Skeletal muscle satellite cell (primary cell): Measurements from ENCODE around the gene ENTPD8.
"Not testable (repeated sequence)": the region's sequence is repeated elsewhere in the genome, so short reads cannot be mapped to it uniquely, and the experiment has no call there.

Experiments used
- H3K27me3 ChIP-seq: 2 replicates; pipeline ENCODE4 v1.7.0; 2013; ENCODE audit warnings: low read length; ENCODE audit not compliant: control insufficient read depth, insufficient read depth
- H3K36me3 ChIP-seq: 2 replicates; pipeline ENCODE4 v1.7.0; 2013; ENCODE audit warnings: mild to moderate bottlenecking, control low read depth, low read length; ENCODE audit not compliant: insufficient read depth
- H3K4me1 ChIP-seq: 2 replicates; pipeline ENCODE4 v1.7.0; 2013; ENCODE audit warnings: low read length; ENCODE audit not compliant: control insufficient read depth, insufficient read depth
- H3K4me2 ChIP-seq: 2 replicates; pipeline ENCODE4 v1.7.0; 2013; ENCODE audit warnings: mild to moderate bottlenecking, low read length
- H3K4me3 ChIP-seq: 2 replicates; pipeline ENCODE4 v1.7.0; 2013; ENCODE audit warnings: low read length
- H3K9ac ChIP-seq: 2 replicates; pipeline ENCODE4 v1.7.0; 2013; ENCODE audit warnings: mild to moderate bottlenecking, low read depth, low read length, moderate library complexity
- H3K9me3 ChIP-seq: replicated peaks from 2 replicates; pipeline ENCODE4 v1.7.0; 2013; ENCODE audit warnings: mild to moderate bottlenecking, control low read depth, low read length

ENTPD8 gene

GRCh38 chr9:137467896-137468295 lies 26.7 kb upstream of the ENTPD8 start:
- no peak overlapping the region for H3K9ac ChIP-seq
- no peaks in the 10 kb centered on the region for H3K4me1 ChIP-seq
- no peak overlapping the region for H3K4me2 ChIP-seq
- H3K4me3 ChIP-seq, result no peak overlapping the region
- no peaks in the 10 kb centered on the region for H3K36me3 ChIP-seq
- peaks cover 8% of the 10 kb centered on the region for H3K27me3 ChIP-seq
- no peaks in the 10 kb centered on the region for H3K9me3 ChIP-seq

- Histone ChIP-seq H3K36me3 (no peaks in the 10 kb centered on the region), H3K27me3 (peaks cover 8% of the 10 kb centered on the region)
Measured at GRCh38 chr9:137467161-137467581, 26.0 kb upstream of the ENTPD8 start.

GRCh38 chr9:137466389-137467085 lies 25.4 kb upstream of the ENTPD8 start:
- not testable (repeated sequence) for H3K36me3 ChIP-seq, H3K4me3 ChIP-seq, H3K9me3 ChIP-seq, H3K4me2 ChIP-seq, H3K27me3 ChIP-seq, H3K9ac ChIP-seq, H3K4me1 ChIP-seq

More at GRCh38 chr9:137467161-137467581, 26.0 kb upstream of the ENTPD8 start:
- H3K9ac ChIP-seq, result no peak overlapping the region
- no peaks in the 10 kb centered on the region for H3K4me1 ChIP-seq
- no peak overlapping the region for H3K4me3 ChIP-seq
- H3K9me3 ChIP-seq, result no peaks in the 10 kb centered on the region
- no peak overlapping the region for H3K4me2 ChIP-seq

- no peaks in the 10 kb centered on the region for H3K4me1 ChIP-seq
- H3K9me3 ChIP-seq, result no peaks in the 10 kb centered on the region
- no peak overlapping the region for H3K4me3 ChIP-seq
- no peaks in the 10 kb centered on the region for H3K36me3 ChIP-seq
- no peak overlapping the region for H3K9ac ChIP-seq
- no peak overlapping the region for H3K4me2 ChIP-seq
- peaks cover 7% of the 10 kb centered on the region for H3K27me3 ChIP-seq
Measured at GRCh38 chr9:137465720-137466388, 24.7 kb upstream of the ENTPD8 start.

GRCh38 chr9:137465000-137465719 lies 24.0 kb upstream of the ENTPD8 start:
- H3K9ac ChIP-seq, result no peak overlapping the region
- peaks cover 2% of the 10 kb centered on the region for H3K27me3 ChIP-seq
- no peak overlapping the region for H3K4me3 ChIP-seq

GRCh38 chr9:137464291-137464999 lies 23.3 kb upstream of the ENTPD8 start:
- Histone ChIP-seq H3K9ac (no peak overlapping the region), H3K4me2 (no peak overlapping the region), H3K4me3 (no peak overlapping the region), H3K36me3 (no peaks in the 10 kb centered on the region), H3K27me3 (no peaks in the 10 kb centered on the region), H3K9me3 (no peaks in the 10 kb centered on the region), H3K4me1 (peaks cover 3% of the 10 kb centered on the region)

More at GRCh38 chr9:137465000-137465719, 24.0 kb upstream of the ENTPD8 start:
- no peaks in the 10 kb centered on the region for H3K4me1 ChIP-seq
- H3K4me2 ChIP-seq, result no peak overlapping the region
- no peaks in the 10 kb centered on the region for H3K9me3 ChIP-seq
- H3K36me3 ChIP-seq, result no peaks in the 10 kb centered on the region

GRCh38 chr9:137463931-137464290 lies 22.8 kb upstream of the ENTPD8 start:
- no peaks in the 10 kb centered on the region for H3K27me3 ChIP-seq
- peaks cover 5% of the 10 kb centered on the region for H3K4me1 ChIP-seq
- no peaks in the 10 kb centered on the region for H3K9me3 ChIP-seq
- no peaks in the 10 kb centered on the region for H3K36me3 ChIP-seq
- no peak overlapping the region for H3K4me3 ChIP-seq
- no peak overlapping the region for H3K4me2 ChIP-seq
- no peak overlapping the region for H3K9ac ChIP-seq

- Histone ChIP-seq H3K9me3 (no peaks in the 10 kb centered on the region), H3K9ac (no peak overlapping the region), H3K4me1 (peaks cover 6% of the 10 kb centered on the region), H3K4me3 (no peak overlapping the region), H3K36me3 (no peaks in the 10 kb centered on the region), H3K27me3 (no peaks in the 10 kb centered on the region), H3K4me2 (no peak overlapping the region)
Measured at GRCh38 chr9:137462986-137463930, 22.1 kb upstream of the ENTPD8 start.

- no peaks in the 10 kb centered on the region for H3K9me3 ChIP-seq
- no peaks in the 10 kb centered on the region for H3K27me3 ChIP-seq
- H3K9ac ChIP-seq, result no peak overlapping the region
- no peak overlapping the region for H3K4me2 ChIP-seq
- no peak overlapping the region for H3K4me3 ChIP-seq
- H3K36me3 ChIP-seq, result no peaks in the 10 kb centered on the region
- H3K4me1 ChIP-seq, result peaks cover 14% of the 10 kb centered on the region
Measured at GRCh38 chr9:137462396-137462985, 21.3 kb upstream of the ENTPD8 start.

- peaks cover 20% of the 10 kb centered on the region for H3K4me1 ChIP-seq
- no peaks in the 10 kb centered on the region for H3K9me3 ChIP-seq
- H3K4me3 ChIP-seq, result no peak overlapping the region
- H3K4me2 ChIP-seq, result no peak overlapping the region
- no peaks in the 10 kb centered on the region for H3K27me3 ChIP-seq
- no peak overlapping the region for H3K9ac ChIP-seq
- peaks cover 5% of the 10 kb centered on the region for H3K36me3 ChIP-seq
Measured at GRCh38 chr9:137461663-137462395, 20.7 kb upstream of the ENTPD8 start.
